ENCODE data around the gene OR11H6.

DNA sequence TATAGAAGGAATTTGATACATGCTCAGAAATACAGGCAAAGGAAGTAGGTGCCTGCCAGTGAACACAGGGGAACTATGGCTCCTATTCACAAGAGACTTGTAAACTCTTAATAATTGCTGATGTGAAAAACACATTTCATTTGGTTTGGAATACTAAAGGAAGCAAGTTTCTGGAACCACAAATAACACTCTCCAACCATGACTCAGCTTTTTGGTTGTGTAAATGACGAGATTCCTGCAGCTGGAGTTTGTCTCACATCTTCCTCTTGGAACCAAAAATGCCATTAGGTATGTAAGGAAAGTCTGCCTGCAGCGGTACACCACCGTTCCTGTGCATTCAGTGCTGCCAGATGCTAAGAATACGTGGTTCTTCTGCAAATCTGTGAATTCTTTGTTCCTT, 4.5 kb upstream of the OR11H6 start:
- TF ChIP-seq, protein P1, sequence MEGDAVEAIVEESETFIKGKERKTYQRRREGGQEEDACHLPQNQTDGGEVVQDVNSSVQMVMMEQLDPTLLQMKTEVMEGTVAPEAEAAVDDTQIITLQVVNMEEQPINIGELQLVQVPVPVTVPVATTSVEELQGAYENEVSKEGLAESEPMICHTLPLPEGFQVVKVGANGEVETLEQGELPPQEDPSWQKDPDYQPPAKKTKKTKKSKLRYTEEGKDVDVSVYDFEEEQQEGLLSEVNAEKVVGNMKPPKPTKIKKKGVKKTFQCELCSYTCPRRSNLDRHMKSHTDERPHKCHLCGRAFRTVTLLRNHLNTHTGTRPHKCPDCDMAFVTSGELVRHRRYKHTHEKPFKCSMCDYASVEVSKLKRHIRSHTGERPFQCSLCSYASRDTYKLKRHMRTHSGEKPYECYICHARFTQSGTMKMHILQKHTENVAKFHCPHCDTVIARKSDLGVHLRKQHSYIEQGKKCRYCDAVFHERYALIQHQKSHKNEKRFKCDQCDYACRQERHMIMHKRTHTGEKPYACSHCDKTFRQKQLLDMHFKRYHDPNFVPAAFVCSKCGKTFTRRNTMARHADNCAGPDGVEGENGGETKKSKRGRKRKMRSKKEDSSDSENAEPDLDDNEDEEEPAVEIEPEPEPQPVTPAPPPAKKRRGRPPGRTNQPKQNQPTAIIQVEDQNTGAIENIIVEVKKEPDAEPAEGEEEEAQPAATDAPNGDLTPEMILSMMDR (IDR thresholded peaks at IDR 0.05) = no peak
- no peak for TF ChIP-seq POLR2A (IDR thresholded peaks at IDR 0.05)

Data from lower leg skin (tissue), 3 donors.